Common myeloid progenitor, CD34-positive (primary cell): ENCODE data around the gene PDE2A.

Experiments used
- CTCF ChIA-PET: fragments of 350-600 bp; sonication (Branson Sonifier 250); formaldehyde crosslinking; loops from one replicate; lab custom pipeline; 2021; ENCODE audit warnings: antibody characterized with exemption; lab: Charles Lee
- POLR2A ChIA-PET: fragments of 350-600 bp; sonication (Branson Sonifier 250); formaldehyde crosslinking; loops from one replicate; lab custom pipeline; 2021; ENCODE audit warnings: antibody characterized with exemption; lab: Charles Lee
- DNase-seq, 3 donors: peaks; one replicate each; pipeline versions ENCODE4 v3.0.0 to v3.0.0-alpha.2; 2013
- H3K27ac ChIP-seq, 2 experiments: 1 replicate in 1 of 2; 2 replicates in 1 of 2; pipeline ENCODE4 v1.7.0; 2013; ENCODE audit warnings: inconsistent platforms in 2 of 2, low read length in 2 of 2, mild to moderate bottlenecking in 2 of 2, low read depth in 1 of 2, moderate library complexity in 1 of 2; ENCODE audit not compliant: severe bottlenecking in 2 of 2, insufficient read depth in 1 of 2, poor library complexity in 1 of 2
- H3K27me3 ChIP-seq, 5 experiments: replicated peaks in 2 of 5; 1 replicate in 3 of 5; 2 replicates in 2 of 5; pipeline versions ENCODE4 v1.6.1 to v1.7.0; 2013; ENCODE audit warnings: low read length in 4 of 5, mild to moderate bottlenecking in 2 of 5, moderate library complexity in 2 of 5, inconsistent platforms in 1 of 5; ENCODE audit not compliant: insufficient read depth in 5 of 5, control insufficient read depth in 4 of 5
- H3K36me3 ChIP-seq, 4 experiments: 1 replicate in 2 of 4; 2 replicates in 2 of 4; pipeline versions ENCODE4 v1.6.1 to v1.7.0; 2013; ENCODE audit warnings: low read length in 3 of 4, control low read depth in 1 of 4, mild to moderate bottlenecking in 1 of 4; ENCODE audit not compliant: control insufficient read depth in 4 of 4, insufficient read depth in 4 of 4
- H3K4me1 ChIP-seq, 4 experiments: 1 replicate in 3 of 4; 2 replicates in 1 of 4; pipeline versions ENCODE4 v1.6.1 to v1.7.1; 2013; ENCODE audit warnings: low read length in 3 of 4, mild to moderate bottlenecking in 3 of 4, control low read depth in 1 of 4, inconsistent platforms in 1 of 4, moderate library complexity in 1 of 4; ENCODE audit not compliant: control insufficient read depth in 4 of 4, insufficient read depth in 4 of 4; ENCODE audit errors: control extremely low read depth in 1 of 4
- H3K4me3 ChIP-seq, 7 experiments: 1 replicate in 4 of 7; 2 replicates in 3 of 7; pipeline versions ENCODE4 v1.5.1 to v1.7.0; 2013; ENCODE audit warnings: mild to moderate bottlenecking in 7 of 7, low read length in 6 of 7, moderate library complexity in 6 of 7, inconsistent platforms in 2 of 7, low read depth in 2 of 7, control low read depth in 1 of 7; ENCODE audit not compliant: insufficient read depth in 4 of 7, control insufficient read depth in 1 of 7; ENCODE audit errors: extremely low read depth in 1 of 7
- H3K9me3 ChIP-seq, 5 experiments: 1 replicate in 4 of 5; 2 replicates in 1 of 5; pipeline versions ENCODE4 v1.6.1 to v1.7.1; 2013; ENCODE audit warnings: low read length in 4 of 5, mild to moderate bottlenecking in 2 of 5, inconsistent platforms in 1 of 5, low read depth in 1 of 5, moderate library complexity in 1 of 5; ENCODE audit not compliant: control insufficient read depth in 4 of 5, insufficient read depth in 2 of 5; ENCODE audit errors: control extremely low read depth in 1 of 5
- WGBS: methylation state at CpG from one replicate; pipeline ENCODE4 v1.1.5; 2013; ENCODE audit not compliant: insufficient coverage; 5-methylcytosine and 5-hydroxymethylcytosine counted together

Gene PDE2A

DNA sequence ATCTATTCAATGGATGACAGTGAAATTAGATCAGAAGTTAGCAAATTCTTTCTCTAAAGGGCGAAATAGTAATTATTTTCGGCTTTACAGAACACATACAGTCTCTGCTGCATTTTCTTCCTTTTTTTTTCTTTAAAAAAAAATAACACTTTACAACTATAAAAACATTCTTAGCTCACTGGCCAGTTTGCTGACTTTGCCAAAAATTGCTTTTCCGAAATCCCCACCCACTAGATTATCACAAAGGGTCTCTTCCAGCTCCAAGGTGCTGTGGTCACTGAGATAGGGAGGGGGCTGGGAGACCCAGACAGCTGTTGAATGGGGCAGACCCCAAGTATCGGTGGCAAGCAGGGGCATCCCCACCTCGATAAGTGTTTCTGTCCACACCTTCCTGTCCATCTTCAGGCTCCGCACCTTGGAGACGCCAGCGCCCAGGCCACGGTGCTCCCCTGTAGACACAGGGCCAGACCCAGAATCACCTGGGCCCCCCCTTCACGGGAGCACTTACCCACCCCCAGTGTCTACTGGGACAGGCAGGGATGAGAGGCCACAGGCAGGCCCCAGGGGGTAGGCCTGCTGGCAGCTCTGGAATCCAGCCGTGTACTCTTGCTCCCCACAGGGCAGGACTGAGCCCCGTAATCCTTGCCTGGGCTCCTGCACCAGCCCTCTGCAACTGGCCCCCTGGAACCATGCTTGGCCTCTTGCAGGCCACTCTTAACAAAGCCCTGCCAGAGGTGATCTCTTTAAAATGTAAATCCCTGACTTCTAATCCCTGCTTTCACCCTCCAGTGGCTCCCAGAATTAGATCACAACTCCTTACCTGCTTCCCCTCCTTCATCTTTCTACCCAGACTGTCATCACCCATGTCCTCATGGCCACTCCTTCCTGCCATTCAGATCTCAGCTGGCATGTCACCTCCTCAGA lies 31.5 kb upstream of the PDE2A start:
- CTCF ChIA-PET, result no interaction called here
- peaks cover 13 to 94% (median 74%) of the 10 kb centered on the region in 4 experiments for H3K36me3 ChIP-seq
- no peaks in the 10 kb centered on the region for H3K4me1 ChIP-seq
- H3K9me3 ChIP-seq, result no peaks in the 10 kb centered on the region
- no peaks in the 10 kb centered on the region for H3K27me3 ChIP-seq
- no peak for DNase-seq
- WGBS, result 94% methylated on average over 7 of the region's 12 CpGs
- no peak overlapping the region for H3K4me3 ChIP-seq
- no peak overlapping the region for H3K27ac ChIP-seq
- POLR2A ChIA-PET, result no interaction called here

DNA sequence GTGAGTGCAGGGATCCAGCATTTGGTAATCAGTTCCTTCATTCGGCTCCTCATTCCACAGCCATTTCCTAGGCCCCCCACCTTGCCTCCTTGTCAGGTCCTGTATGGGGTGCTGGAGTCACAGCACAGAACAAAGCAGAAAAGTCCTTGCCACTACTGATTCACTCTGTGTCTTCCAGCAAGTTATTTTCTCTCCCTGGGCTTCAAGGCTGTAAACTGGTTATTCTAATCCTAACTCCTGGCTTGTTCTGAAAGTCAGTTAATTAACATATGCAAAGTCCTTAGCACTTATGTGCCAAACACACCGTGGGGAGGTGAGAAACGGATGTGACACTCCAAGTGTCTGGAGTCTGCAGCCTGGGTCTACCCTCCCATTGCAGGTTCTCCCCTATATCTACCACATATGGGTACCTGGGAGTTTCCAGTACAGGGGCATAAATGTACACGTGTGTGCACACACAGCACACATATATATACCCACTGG lies 30.6 kb upstream of the PDE2A start:
- H3K27ac ChIP-seq, result no peak overlapping the region
- WGBS, result 92% methylated on average over 2 of the region's 4 CpGs
- peaks cover 14 to 93% (median 72%) of the 10 kb centered on the region in 4 experiments for H3K36me3 ChIP-seq
- DNase-seq, result no peak
- CTCF ChIA-PET, result no interaction called here
- POLR2A ChIA-PET, result no interaction called here
- H3K27me3 ChIP-seq, result no peaks in the 10 kb centered on the region
- H3K4me3 ChIP-seq, result no peak overlapping the region
- H3K4me1 ChIP-seq, result no peaks in the 10 kb centered on the region
- no peaks in the 10 kb centered on the region for H3K9me3 ChIP-seq

DNA sequence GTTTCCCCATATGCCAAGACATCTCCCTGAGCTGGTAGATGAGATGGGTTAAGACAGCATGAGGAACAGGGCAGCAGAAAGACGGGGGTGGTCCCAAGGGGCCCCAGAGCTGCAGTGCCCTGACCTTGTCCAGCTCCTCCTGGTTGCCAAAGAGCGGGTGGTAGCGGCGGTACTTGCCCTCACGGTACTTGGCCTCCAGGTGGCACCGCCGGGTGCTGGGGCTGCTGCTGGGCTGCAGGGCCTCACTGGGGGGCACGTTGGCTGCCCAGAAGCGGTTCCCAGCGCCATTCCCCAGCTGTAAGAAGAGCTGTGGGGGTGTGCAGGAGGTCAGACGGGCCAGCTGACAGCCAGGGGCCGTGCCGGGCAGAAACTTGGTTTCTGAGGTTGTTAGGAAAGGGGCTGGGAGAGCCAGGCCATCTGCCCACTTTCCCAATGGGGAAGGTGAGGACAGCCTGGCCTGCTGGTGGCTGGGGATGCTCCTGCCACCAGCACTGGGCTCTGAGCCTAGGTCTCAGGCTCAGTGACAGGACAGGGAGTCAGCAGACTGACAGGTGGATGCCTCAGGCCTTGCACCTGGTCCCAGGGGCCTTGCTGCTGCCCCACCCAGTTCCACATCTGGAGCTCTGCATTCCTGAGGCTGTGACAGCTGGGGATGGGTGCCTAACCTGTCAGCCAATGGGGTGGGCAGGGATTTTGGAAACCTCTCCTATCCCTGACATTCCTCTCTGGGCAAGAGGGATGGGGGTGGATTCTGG lies 30.0 kb upstream of the PDE2A start:
- Histone ChIP-seq H3K27me3 (no peaks in the 10 kb centered on the region), H3K4me3 (no peak overlapping the region), H3K36me3 (peaks cover 13 to 93% (median 73%) of the 10 kb centered on the region in 4 experiments), H3K4me1 (no peaks in the 10 kb centered on the region), H3K9me3 (no peaks in the 10 kb centered on the region), H3K27ac (no peak overlapping the region)
- CTCF ChIA-PET, result interaction anchor here (1.0 to 2.5 kb wide), 4 partner anchors 13 to 105 kb away, joined by 3 to 6 read pairs (median 4); no protein-coding TSS in a partner anchor
- 98% methylated on average over 13 of the region's 13 CpGs for WGBS
- DNase-seq, result no peak
- POLR2A ChIA-PET, result no interaction called here

DNA sequence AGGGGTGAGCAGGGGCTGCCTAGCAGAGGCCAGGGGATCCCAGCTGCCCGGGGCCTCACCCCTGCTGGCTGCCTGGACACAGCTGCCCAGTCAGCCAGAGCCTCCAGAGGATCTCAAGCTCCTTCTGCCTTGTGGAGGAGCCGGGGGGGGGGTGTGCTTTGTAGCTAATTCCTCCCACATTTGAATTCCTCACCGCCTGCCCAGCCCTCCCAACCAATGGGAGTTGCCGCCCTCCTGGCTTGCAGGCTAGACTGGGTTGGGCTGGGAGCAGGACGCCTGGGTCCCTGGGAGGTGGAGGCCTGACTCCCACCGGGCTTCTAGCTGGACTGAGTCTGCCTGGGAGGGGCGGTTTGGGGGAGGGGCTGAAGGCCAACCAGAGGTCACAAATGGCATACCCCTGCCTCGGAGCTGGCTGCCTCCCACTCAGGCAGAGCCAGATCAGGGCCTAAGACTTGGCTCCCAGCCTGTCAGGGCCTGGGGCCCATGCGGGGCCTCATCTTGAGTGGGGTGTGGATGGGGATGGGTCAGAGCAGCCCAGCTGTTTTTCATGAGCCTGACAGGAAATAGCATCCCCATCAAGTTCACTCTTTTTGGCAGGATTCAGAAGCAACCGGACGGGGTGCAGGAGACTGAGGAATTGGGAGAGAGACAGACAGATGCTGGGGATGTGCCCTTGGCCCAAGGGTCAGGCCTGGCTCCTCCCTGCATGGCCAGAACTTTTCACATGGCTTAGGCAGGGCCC lies 29.2 kb upstream of the PDE2A start:
- Histone ChIP-seq H3K27me3 (no peaks in the 10 kb centered on the region), H3K9me3 (no peaks in the 10 kb centered on the region), H3K36me3 (peaks cover 11 to 96% (median 78%) of the 10 kb centered on the region in 4 experiments), H3K27ac (no peak overlapping the region), H3K4me1 (no peaks in the 10 kb centered on the region), H3K4me3 (no peak overlapping the region)
- ChIA-PET POLR2A (no interaction called here), CTCF (interaction anchor here (0.6 to 2.5 kb wide), 7 partner anchors 14 to 847 kb away, joined by 3 to 6 read pairs (median 4); no protein-coding TSS in a partner anchor)
- WGBS, result 100% methylated on average over 1 of the region's 11 CpGs
- no peak for DNase-seq

DNA sequence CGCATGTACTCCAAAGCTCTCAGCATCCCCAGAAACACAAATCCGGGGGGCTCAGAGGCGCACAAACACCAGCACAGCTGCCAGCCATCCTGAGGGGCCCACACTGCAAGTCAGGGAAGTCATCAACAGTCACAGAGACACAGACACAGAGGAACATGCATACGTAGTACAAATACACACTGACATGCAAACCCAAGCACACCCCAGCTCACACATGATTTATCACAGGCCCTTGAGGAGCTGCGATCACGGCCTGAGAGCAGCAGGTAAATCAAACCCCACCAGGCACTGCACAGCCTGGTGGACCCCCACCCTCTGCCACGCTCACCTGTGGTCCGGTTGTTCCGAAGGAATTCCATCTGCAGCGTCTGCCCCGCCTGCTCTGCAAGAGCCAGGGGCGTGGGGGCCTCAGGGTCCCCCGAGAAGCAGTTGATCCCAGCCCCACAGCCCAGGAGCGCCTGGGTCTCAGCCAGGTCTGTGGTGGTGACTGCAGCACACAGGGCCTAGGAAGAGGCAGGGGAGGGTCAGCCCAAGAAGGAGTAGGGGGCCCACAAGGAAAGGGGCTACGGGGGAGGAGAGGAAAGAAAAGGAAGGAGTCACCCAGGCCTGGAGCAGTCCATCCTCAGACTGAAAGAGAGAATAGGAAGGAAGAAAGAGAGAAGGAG lies 28.5 kb upstream of the PDE2A start:
- no peak overlapping the region for H3K4me3 ChIP-seq
- POLR2A ChIA-PET, result no interaction called here
- H3K4me1 ChIP-seq, result no peaks in the 10 kb centered on the region
- H3K27ac ChIP-seq, result no peak overlapping the region
- 86% methylated on average over 8 of the region's 15 CpGs for WGBS
- DNase-seq, result no peak
- CTCF ChIA-PET, result interaction anchor here (0.6 to 2.5 kb wide), 6 partner anchors 15 to 848 kb away, joined by 3 to 6 read pairs (median 4); no protein-coding TSS in a partner anchor
- H3K27me3 ChIP-seq, result no peaks in the 10 kb centered on the region
- peaks cover 9 to 96% (median 77%) of the 10 kb centered on the region in 4 experiments for H3K36me3 ChIP-seq
- H3K9me3 ChIP-seq, result no peaks in the 10 kb centered on the region

DNA sequence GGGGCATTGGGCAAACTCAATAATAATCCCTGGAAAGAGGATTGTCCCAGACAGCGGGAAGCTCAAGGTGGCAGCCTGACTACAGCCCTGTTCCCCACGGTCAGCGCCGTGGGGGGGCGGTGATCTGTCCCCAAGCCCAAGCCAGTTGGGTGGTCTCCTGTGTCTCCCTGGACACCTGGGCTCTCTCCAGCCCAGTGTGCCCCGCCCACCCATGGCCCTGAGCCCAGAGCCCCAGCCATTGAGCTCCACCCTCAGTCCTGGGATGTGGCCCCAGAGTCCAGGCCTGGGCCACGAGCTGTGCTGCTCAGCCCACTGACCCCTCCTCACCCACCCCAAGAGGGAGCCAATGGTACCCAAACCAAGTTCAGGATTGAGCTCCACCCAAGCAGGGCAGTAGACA lies 27.9 kb upstream of the PDE2A start:
- ChIA-PET CTCF (interaction anchor here (0.5 to 2.5 kb wide), 3 partner anchors 17 to 92 kb away, joined by 3 to 6 read pairs (median 5); partner anchors contain the start of gene STARD10), POLR2A (no interaction called here)
- H3K36me3 ChIP-seq, result peaks cover 7 to 96% (median 74%) of the 10 kb centered on the region in 4 experiments

More for the DNA sequence above, 27.9 kb upstream of the PDE2A start:
- no peak overlapping the region for H3K4me3 ChIP-seq
- no peaks in the 10 kb centered on the region for H3K4me1 ChIP-seq
- no peaks in the 10 kb centered on the region for H3K9me3 ChIP-seq
- no peaks in the 10 kb centered on the region for H3K27me3 ChIP-seq
- 97% methylated on average over 7 of the region's 7 CpGs for WGBS
- no peak for DNase-seq
- H3K27ac ChIP-seq, result no peak overlapping the region
